Measurements from ENCODE around the gene PSMD2.
"Not testable (repeated sequence)": the region's sequence is repeated elsewhere in the genome, so short reads cannot be mapped to it uniquely, and the experiment has no call there.

PSMD2 gene

GRCh38 chr3:184333700-184334099, 34.7 kb downstream of the PSMD2 start:
- no peaks in the 10 kb centered on the region for H3K9me3 Mint-ChIP-seq
- intact Hi-C loops (cut with micrococcal nuclease): loop anchor here (2.0 kb wide), 1 partner anchor 15 kb away; no protein-coding TSS in a partner anchor
- no peak overlapping the region for H3K4me3 Mint-ChIP-seq
- peaks cover 80% of the 10 kb centered on the region for H3K36me3 Mint-ChIP-seq (ENCODE audit: low read depth)
- H3K27me3 Mint-ChIP-seq: no peaks in the 10 kb centered on the region
- peaks cover 50% of the 10 kb centered on the region for H3K4me1 Mint-ChIP-seq (ENCODE audit: low read depth)
- H3K27ac Mint-ChIP-seq: peak overlapping the region; percentile 90

GRCh38 chr3:184334470-184335158, 35.6 kb downstream of the PSMD2 start:
- H3K27me3 Mint-ChIP-seq: no peaks in the 10 kb centered on the region
- H3K36me3 Mint-ChIP-seq (ENCODE audit: low read depth): peaks cover 78% of the 10 kb centered on the region
- no peak overlapping the region for H3K4me3 Mint-ChIP-seq
- intact Hi-C loops (cut with micrococcal nuclease): loop anchor here (2.0 kb wide), 1 partner anchor 16 kb away; no protein-coding TSS in a partner anchor
- peak overlapping the region; percentile 90 for H3K27ac Mint-ChIP-seq
- no peaks in the 10 kb centered on the region for H3K9me3 Mint-ChIP-seq
- peaks cover 59% of the 10 kb centered on the region for H3K4me1 Mint-ChIP-seq (ENCODE audit: low read depth)

GRCh38 chr3:184335291-184335660, 36.2 kb downstream of the PSMD2 start:
- Mint-ChIP-seq H3K27ac (peak overlapping the region; percentile 90), H3K9me3 (no peaks in the 10 kb centered on the region), H3K4me3 (peak overlapping the region; percentile 82), H3K4me1 (ENCODE audit: low read depth) (peaks cover 64% of the 10 kb centered on the region), H3K27me3 (no peaks in the 10 kb centered on the region), H3K36me3 (ENCODE audit: low read depth) (peaks cover 72% of the 10 kb centered on the region)
- intact Hi-C loops (cut with micrococcal nuclease): loop anchor here (2.0 kb wide), 1 partner anchor 16 kb away; no protein-coding TSS in a partner anchor

GRCh38 chr3:184335661-184336546, 36.9 kb downstream of the PSMD2 start:
- H3K4me1 Mint-ChIP-seq (ENCODE audit: low read depth): peaks cover 70% of the 10 kb centered on the region
- no peaks in the 10 kb centered on the region for H3K27me3 Mint-ChIP-seq
- peaks cover 71% of the 10 kb centered on the region for H3K36me3 Mint-ChIP-seq (ENCODE audit: low read depth)
- peak overlapping the region; percentile 82 for H3K4me3 Mint-ChIP-seq
- H3K9me3 Mint-ChIP-seq: no peaks in the 10 kb centered on the region
- peak overlapping the region; percentile 90 for H3K27ac Mint-ChIP-seq
- intact Hi-C loops (cut with micrococcal nuclease): loop anchor here (2.0 kb wide), 1 partner anchor 17 kb away; no protein-coding TSS in a partner anchor

- no peaks in the 10 kb centered on the region for H3K9me3 Mint-ChIP-seq
- peaks cover 71% of the 10 kb centered on the region for H3K36me3 Mint-ChIP-seq (ENCODE audit: low read depth)
- peaks cover 77% of the 10 kb centered on the region for H3K4me1 Mint-ChIP-seq (ENCODE audit: low read depth)
- intact Hi-C loops (cut with micrococcal nuclease): no loop called here
- no peaks in the 10 kb centered on the region for H3K27me3 Mint-ChIP-seq
- H3K4me3 Mint-ChIP-seq: peak overlapping the region; percentile 82
- H3K27ac Mint-ChIP-seq: peak overlapping the region; percentile 90
Observed at GRCh38 chr3:184336547-184337398, 37.7 kb downstream of the PSMD2 start.

- Mint-ChIP-seq H3K9me3 (no peaks in the 10 kb centered on the region), H3K4me1 (ENCODE audit: low read depth) (peaks cover 76% of the 10 kb centered on the region), H3K27ac (peak within 1 kb of the TSS; percentile 90), H3K36me3 (ENCODE audit: low read depth) (peaks cover 71% of the 10 kb centered on the region), H3K4me3 (peak within 1 kb of the TSS; percentile 82), H3K27me3 (no peaks in the 10 kb centered on the region)
- intact Hi-C loops (cut with micrococcal nuclease): no loop called here
Observed at GRCh38 chr3:184337399-184337714, 38.3 kb downstream of the PSMD2 start, which contains the start of gene FAM131A. FAM131A (plus strand) TSS chr3:184337600; CDS start chr3:184337631, 31 bp downstream.

- peak overlapping the region; percentile 90 for H3K27ac Mint-ChIP-seq
- H3K27me3 Mint-ChIP-seq: no peaks in the 10 kb centered on the region
- H3K4me3 Mint-ChIP-seq: peak overlapping the region; percentile 82
- peaks cover 71% of the 10 kb centered on the region for H3K36me3 Mint-ChIP-seq (ENCODE audit: low read depth)
- H3K4me1 Mint-ChIP-seq (ENCODE audit: low read depth): peaks cover 69% of the 10 kb centered on the region
- H3K9me3 Mint-ChIP-seq: no peaks in the 10 kb centered on the region
- intact Hi-C loops (cut with micrococcal nuclease): no loop called here
Observed at GRCh38 chr3:184337981-184338380, 38.9 kb downstream of the PSMD2 start.

- peak overlapping the region; percentile 82 for H3K4me3 Mint-ChIP-seq
- peaks cover 64% of the 10 kb centered on the region for H3K4me1 Mint-ChIP-seq (ENCODE audit: low read depth)
- peaks cover 71% of the 10 kb centered on the region for H3K36me3 Mint-ChIP-seq (ENCODE audit: low read depth)
- intact Hi-C loops (cut with micrococcal nuclease): no loop called here
- H3K9me3 Mint-ChIP-seq: no peaks in the 10 kb centered on the region
- peak overlapping the region; percentile 90 for H3K27ac Mint-ChIP-seq
- H3K27me3 Mint-ChIP-seq: no peaks in the 10 kb centered on the region
Observed at GRCh38 chr3:184338511-184338945, 39.5 kb downstream of the PSMD2 start.

- peaks cover 59% of the 10 kb centered on the region for H3K4me1 Mint-ChIP-seq (ENCODE audit: low read depth)
- H3K36me3 Mint-ChIP-seq (ENCODE audit: low read depth): peaks cover 71% of the 10 kb centered on the region
- no peaks in the 10 kb centered on the region for H3K27me3 Mint-ChIP-seq
- H3K4me3 Mint-ChIP-seq: peak overlapping the region; percentile 35
- no peak overlapping the region for H3K27ac Mint-ChIP-seq
- intact Hi-C loops (cut with micrococcal nuclease): no loop called here
- H3K9me3 Mint-ChIP-seq: no peaks in the 10 kb centered on the region
Observed at GRCh38 chr3:184339001-184339400, 40.0 kb downstream of the PSMD2 start.

GRCh38 chr3:184339451-184340135, 40.6 kb downstream of the PSMD2 start:
- H3K9me3 Mint-ChIP-seq; H3K27me3 Mint-ChIP-seq; H3K4me3 Mint-ChIP-seq; H3K27ac Mint-ChIP-seq; intact Hi-C loops (cut with micrococcal nuclease): not testable (repeated sequence)
- Mint-ChIP-seq H3K36me3 (ENCODE audit: low read depth) (peaks cover 71% of the 10 kb centered on the region), H3K4me1 (ENCODE audit: low read depth) (peaks cover 57% of the 10 kb centered on the region)

GRCh38 chr3:184341925-184342324, 42.9 kb downstream of the PSMD2 start:
- Mint-ChIP-seq H3K9me3 (no peaks in the 10 kb centered on the region), H3K4me3 (no peak overlapping the region), H3K36me3 (ENCODE audit: low read depth) (peaks cover 85% of the 10 kb centered on the region), H3K27me3 (no peaks in the 10 kb centered on the region), H3K4me1 (ENCODE audit: low read depth) (peaks cover 54% of the 10 kb centered on the region), H3K27ac (no peak overlapping the region)
- intact Hi-C loops (cut with micrococcal nuclease): no loop called here

GRCh38 chr3:184343200-184343876, 44.3 kb downstream of the PSMD2 start:
- intact Hi-C loops (cut with micrococcal nuclease): no loop called here
- Mint-ChIP-seq H3K4me3 (no peak overlapping the region), H3K4me1 (ENCODE audit: low read depth) (peaks cover 47% of the 10 kb centered on the region), H3K36me3 (ENCODE audit: low read depth) (peaks cover 83% of the 10 kb centered on the region), H3K27ac (no peak overlapping the region), H3K27me3 (no peaks in the 10 kb centered on the region), H3K9me3 (no peaks in the 10 kb centered on the region)
